Left ventricle myocardium superior (tissue), 1 donor: Measurements from ENCODE around the gene SFT2D1. TPM values are rescaled to one million over a fixed set of nuclear protein-coding genes. Genes with fewer than 3 reads are reported as not detected.
A peak's percentile ranks its signal among the peaks of the same experiment; 100 is the strongest.

Experiments used
- ATAC-seq: fragments of 200-7000 bp; cut with Tn5 transposase; one replicate; pipeline ENCODE4 v1.9.1; 2020; ENCODE audit warnings: mild to moderate bottlenecking, moderate library complexity
- DNase-seq: peaks from one replicate; pipeline ENCODE4 v3.0.0-alpha.2; 2020
- intact Hi-C: fragments of 100-400 bp; cut with micrococcal nuclease; formaldehyde crosslinking; loops from one replicate; pipeline ENCODE4 v1.11.0; 2022
- total RNA-seq: library from RNA; stranded (reverse); fragmentation: NEBNext Ultra II Directional; extraction: Animal tissue kit (Norgen Biotek cat#: 25700); gene quantifications from one replicate; pipeline ENCODE4 v1.2.1, GENCODE V29; 2021
- donor health status: DM: no; HTN: yes; CAD: no; lungs with severe emphysema.

Gene SFT2D1
- total RNA-seq, 1 donor from 2014 or later: 18.2 TPM

DNA sequence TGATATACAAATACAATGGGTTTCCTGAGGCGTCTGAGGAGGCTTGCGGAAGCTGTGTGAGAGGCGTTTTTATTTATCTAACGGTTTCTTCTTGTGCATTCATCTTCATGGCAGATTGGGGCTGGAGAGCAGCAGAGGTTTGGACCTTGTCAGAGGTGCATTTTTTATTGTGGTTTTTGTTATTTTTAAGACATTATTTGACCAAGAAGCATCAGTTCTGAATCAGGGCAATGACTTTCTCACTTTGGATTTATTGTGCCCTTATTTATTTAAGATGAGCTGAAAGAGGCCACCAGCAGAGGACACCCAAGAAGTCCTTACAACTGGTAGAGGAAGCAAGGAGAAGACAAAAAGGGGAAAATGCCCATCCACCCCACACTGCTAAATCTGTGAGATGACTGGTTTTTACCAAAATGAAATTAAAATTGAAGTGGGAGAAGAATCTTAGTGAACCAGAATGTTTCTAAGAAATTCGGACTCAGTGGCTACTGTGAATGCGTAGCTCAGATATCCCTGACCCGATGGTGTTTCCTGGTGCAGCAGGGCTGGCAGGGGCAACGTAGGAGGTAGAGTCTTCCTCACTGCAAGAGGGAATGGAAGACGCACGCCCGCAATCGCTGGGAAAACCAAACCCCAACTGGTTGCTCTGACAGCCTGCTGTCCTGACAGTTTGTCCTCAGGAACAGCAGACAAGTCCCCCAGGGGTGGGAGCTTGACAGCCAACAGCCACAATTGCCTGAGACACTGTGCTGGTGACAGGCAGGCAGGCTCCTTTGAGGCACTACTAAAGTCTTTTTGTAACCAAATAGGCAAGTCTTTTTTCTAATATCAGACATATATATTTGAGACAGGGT is 48.4 kb downstream of the SFT2D1 start:
- DNase-seq (no peak), ATAC-seq (no peak)
- intact Hi-C loops: no loop called here

DNA sequence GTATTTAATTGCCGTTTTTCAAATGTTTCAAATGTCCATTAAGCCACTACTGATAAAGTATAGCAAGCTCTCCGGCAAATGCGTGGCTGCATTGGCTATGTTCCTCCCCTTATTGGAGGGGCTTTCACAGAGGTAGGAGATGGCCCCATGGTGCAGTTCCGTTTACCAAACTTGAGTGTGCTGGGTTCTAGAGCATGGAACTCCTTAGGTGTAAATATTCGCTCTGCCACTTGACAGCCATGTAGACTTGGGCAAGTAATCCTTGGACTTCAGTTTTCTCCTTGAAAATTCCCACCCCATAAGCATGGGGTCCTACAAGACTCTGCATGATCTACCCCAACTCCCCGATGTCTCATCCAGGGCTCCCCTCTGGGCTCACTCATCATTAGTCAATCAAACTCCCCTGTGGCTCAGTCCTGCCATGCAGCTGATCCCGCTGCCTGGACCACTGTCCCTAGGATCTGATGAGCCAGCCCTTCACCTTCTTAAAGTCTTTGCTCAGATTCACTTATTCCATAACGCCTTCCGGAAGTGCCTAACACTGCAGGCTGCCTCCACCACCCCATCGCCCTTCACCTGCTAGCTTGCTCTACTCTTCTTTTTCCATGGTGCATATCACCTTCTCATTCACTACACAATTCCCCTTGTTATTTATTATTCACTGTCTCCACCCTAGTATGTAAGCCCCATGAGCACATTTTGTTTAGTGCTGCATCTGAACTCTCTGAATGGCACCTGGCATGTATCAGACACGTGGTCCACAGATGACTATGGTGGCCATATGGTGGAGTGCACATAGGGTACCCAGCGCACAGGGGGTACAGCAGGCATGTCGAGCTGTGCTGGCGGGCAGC is 52.9 kb downstream of the SFT2D1 start:
- ATAC-seq (no peak), DNase-seq (no peak)
- intact Hi-C loops: no loop called here

DNA sequence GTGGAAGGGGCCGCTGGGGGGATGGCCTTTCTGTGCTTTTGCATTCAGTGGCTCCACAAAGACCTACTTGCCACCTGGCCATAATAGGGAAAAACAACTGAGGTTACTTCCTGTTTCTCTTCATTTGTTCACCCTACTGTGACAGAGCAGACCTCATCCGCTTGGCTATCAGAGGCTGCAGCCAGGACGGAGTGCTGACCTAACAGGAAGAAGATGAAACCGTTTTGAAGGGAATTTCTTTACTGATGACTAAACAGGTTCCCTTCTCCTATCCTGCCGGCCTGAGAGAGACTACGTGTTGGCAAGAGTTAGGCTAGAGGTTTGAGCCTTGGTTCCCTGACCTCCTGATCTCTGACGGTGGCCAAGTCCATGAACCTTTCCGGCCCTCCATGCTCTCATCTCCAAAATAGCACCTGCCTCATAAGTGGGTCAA is 55.5 kb downstream of the SFT2D1 start:
- no peak for ATAC-seq
- no peak for DNase-seq
- intact Hi-C loops: no loop called here

DNA sequence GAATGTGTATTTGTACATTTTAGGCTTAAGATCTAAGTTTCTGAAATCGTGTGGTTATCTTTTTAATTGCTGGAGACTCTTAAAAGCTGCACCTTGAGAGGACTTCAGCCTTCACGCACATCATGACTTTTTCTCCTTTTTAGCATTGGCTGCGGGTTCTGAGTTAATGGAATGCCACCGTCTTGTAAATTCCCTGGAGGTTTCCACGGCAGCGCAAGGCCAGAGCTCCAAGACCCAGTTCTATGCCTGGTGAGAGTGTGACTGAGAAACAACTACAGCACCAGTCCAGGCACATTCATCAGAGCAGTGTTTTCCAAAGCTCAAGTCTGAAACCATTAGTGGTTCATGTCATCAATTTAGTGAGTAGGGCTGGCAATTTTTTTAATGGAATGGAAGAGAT is 57.1 kb downstream of the SFT2D1 start:
- DNase-seq (no peak), ATAC-seq (no peak)
- intact Hi-C loops: no loop called here

DNA sequence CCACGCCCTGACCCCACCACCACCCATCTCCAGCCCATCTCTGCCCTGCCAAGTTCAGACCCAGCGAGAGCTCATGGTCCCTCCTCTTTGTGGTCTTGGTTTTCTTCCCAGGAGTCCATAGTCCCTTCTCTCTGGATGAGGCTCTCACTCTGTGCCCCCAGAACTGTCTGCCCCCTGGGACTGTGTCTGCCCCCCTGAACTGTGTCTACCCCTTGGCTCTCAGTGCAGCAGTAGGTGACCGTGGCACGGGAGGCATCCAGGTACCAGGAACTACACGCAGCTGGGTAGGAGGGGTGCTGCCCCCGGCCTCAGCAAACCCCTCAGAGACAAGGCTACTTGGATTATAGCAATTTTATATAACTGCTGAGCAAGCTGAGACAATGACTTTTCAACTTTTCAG is 57.7 kb downstream of the SFT2D1 start:
- intact Hi-C loops: no loop called here
- no peak for ATAC-seq
- DNase-seq: no peak

DNA sequence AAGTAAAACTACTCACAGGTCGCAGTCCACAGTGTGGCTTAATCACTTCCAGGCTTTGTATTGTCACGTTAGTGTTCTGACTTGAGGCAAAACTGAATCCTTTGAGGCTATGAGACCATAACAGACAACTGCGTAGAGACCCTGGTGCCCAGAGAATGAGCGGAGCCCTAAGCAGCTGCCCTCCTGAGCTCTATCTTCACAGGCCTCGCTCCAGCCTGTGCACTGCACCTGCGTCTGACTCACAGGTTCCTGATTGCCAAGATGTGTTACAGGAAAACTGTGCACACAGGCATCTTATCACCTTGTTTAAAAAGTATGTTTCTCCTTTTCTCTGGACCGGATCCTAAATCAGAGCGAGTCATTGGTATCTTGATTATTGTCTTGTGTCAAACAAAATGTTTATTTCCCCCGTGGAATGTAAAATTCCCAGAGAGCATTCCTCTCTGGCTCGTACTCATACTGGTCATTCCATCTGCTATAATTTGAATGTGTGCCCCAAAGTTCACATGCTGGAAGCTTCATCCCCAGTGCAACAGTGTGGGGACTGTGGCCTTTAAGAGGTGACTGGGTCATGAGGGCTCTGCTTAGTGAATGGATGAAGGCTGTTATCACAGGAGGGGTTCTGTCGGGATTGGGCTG is 59.8 kb downstream of the SFT2D1 start:
- ATAC-seq: no peak

DNA sequence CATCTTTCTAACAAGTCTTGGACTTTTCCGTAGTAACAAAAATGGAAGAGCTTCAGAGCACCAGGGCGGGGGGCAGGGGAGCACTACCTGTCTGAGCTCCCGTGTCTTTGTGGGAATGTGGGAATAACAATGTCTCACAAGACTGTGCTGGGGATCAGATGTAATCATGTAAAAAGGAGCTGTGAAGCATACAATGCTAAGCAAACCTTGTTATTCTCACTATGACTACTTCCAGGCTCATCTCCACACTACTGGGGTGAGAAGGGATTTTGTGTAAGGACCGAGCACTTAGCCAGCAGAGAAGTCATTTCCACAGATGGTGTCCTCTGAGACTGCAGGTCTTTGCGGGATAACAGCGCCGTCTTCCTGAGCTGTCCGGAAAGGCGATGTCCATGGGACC is 61.2 kb downstream of the SFT2D1 start:
- DNase-seq: no peak
- no peak for ATAC-seq
- intact Hi-C loops: no loop called here

More for the DNA sequence above, 59.8 kb downstream of the SFT2D1 start:
- intact Hi-C loops: no loop called here
- no peak for DNase-seq

DNA sequence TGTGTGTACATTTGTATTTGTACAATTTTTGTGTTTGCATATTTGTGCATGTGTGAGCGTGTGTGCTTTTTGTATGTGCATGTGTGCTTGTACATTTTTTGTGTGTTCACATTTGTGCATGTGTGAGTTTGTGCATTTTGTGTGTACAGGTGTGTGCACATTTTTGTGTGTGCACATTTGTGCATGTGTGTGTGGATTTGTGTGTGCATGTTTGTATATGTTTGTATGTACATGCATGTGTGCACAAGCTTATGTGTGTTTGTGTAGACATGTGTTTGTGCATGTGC is 63.0 kb downstream of the SFT2D1 start:
- DNase-seq: no peak
- intact Hi-C loops: loop anchor here (5.0 kb wide), 1 partner anchor 123 kb away; no protein-coding TSS in a partner anchor
- ATAC-seq: no peak

DNA sequence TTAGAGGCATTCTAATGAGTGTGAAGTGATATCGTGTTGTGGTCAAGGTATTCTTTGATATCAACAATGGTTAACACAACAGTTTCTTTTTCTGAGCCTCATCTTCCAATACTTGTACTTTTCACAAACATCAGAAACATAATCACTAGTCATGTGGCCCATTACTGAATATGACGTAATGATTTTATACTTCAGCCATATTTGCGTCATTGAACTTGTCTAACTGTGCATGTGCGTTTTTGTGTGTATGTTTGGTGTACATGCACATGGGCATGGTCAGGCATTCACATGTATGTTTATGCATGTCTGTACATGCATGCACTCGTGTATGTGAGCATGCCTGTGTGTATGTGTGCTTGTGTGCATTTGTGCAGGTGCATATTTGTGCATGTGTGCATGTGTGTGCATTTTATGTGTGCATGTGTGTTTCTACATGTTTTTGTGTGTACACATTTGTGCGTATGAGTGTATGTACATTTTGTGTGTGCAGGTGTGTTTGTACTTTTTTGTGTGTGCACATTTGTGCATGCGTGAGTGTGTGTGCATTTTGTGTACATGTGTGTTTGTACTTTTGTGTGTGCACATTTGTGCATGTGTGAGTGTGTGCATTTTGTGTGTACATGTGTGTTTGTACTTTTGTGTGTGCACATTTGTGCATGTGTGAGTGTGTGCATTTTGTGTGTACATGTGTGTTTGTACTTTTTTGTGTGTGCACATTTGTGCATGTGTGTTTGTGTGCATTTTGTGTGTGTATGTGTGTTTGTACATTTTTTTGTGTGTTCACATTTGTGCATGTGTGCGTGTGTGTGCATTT is 63.6 kb downstream of the SFT2D1 start:
- intact Hi-C loops: loop anchor here (5.0 kb wide), 1 partner anchor 124 kb away; no protein-coding TSS in a partner anchor
- DNase-seq: no peak
- ATAC-seq: no peak

DNA sequence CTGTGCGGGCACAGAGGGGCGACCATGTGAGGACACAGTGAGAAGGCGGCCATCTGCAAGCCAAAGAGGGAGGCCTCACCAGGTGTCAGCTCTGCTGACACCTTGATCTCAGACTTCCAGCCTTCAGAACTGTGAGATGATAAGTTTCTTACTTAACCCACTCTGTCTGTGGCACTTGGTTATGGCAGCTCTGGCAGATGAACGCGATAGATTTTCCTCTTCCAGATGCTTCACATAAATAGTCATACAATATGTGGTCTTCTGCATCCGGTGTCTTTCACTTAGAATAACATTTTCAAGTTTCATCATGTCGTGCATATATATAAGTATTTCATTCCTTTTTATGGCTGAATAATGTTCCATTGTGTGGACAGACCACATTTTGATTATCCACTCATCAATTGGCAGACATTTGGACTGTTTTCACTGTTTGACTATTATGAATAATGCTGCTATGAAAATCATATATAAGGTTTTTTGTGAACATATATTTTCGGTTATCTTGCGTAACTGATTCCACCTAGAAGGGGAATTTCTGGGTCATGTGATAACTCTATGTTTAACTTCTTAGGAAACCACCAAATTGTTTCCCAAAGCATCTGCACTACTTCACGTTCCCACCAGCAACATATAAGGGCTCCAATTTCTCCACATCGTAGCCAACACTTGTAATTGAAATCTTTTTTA is 64.3 kb downstream of the SFT2D1 start:
- DNase-seq (no peak), ATAC-seq (no peak)
- intact Hi-C loops: loop anchor here (5.0 kb wide), 1 partner anchor 124 kb away; no protein-coding TSS in a partner anchor

DNA sequence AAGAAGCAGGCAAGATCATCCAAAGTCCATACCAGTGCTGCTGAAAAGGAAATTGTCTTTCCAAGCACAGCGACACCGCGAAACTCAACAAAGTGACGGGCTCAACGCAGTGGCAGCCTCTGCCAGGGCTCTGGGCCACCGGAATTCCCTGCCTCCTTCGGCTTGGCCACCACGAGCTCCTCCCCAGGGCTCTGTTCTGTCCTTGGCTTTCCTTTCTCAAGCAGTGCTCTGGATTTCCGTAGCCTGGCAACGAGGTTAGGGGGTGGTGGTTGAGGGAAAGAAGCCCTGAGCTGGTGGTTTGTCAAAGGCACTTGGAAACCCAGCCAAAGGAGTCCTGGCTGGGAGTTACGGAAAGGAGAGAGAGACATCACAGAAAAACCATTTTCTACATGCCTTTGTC is 65.3 kb downstream of the SFT2D1 start:
- no peak for ATAC-seq
- intact Hi-C loops: loop anchor here (5.0 kb wide), 1 partner anchor 125 kb away; no protein-coding TSS in a partner anchor
- no peak for DNase-seq

DNA sequence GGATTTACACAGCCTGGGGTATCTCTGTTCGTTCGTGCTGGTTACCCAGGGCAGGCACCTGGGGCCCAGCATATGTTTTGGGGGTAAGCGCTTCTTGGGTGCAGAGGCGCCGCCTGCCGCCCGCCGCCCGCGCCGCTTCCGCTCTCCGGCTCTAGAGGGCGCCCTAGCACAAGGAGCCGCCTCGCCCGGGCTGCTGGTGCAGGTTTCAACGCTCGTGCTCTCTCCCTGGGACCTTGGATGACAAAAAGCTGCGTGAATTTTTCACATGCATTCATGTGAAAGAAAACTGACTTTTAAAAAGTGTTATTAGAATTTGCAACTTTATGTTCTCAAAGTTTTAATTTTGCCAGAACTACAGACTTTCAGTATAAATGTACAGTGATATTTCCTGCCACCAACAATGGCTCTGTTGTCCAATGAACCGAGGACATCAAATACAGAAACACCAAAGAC is 66.6 kb downstream of the SFT2D1 start:
- DNase-seq (peak; percentile 85), ATAC-seq (peak; percentile 88)
- intact Hi-C loops: loop anchor here (5.0 kb wide), 1 partner anchor 127 kb away; no protein-coding TSS in a partner anchor

DNA sequence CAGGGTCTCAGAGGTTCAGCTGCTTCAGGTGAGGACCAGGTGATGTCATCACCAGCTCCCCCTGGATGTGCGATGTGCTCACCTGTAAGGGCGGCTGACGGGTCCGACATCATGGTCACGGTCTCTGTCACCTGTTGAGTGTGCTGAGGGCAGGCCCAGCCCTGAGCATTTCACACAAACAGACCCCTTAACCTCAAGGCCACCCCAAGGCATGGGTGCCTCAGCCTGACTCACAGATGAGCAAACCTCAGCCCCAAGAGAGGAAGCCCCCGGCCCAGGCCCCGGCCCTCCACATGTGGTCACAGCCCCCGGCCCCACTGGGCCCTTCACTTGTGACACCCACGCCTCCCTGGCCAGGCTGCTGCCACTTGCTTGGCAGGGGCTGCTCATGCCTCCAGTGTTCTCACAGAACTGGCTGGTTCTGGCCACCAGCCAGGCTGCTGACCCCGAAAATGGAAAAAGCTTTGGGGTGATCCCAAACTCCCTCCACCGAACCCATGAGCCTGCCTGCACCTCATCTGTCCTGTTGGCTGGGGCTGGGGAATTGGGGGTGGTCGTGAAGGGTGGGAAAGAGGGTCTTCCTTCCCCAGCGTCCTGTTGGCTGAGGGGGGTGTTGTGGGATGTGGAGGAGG is 67.5 kb downstream of the SFT2D1 start:
- no peak for DNase-seq
- no peak for ATAC-seq
- intact Hi-C loops: loop anchor here (5.0 kb wide), 1 partner anchor 127 kb away; no protein-coding TSS in a partner anchor

DNA sequence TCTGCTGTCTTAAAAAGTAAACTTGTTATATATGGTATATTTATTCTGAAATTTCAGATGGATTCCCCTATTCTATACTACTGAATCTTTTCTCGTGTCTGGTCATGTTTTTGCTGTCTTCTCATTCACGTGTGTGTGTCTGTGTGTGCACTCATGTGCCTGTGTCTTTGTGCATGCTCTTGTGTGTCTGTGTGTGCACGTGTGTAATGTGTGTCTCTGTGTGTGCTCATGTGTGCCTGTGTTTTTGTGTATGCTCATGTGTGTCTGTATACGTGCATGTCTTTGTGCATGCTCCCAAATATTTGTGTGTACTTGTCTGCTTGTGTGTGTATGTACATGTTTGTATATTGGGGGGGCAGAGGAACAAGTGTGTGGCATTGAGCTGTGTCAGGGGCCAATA is 68.2 kb downstream of the SFT2D1 start:
- intact Hi-C loops: no loop called here
- DNase-seq (no peak), ATAC-seq (no peak)

DNA sequence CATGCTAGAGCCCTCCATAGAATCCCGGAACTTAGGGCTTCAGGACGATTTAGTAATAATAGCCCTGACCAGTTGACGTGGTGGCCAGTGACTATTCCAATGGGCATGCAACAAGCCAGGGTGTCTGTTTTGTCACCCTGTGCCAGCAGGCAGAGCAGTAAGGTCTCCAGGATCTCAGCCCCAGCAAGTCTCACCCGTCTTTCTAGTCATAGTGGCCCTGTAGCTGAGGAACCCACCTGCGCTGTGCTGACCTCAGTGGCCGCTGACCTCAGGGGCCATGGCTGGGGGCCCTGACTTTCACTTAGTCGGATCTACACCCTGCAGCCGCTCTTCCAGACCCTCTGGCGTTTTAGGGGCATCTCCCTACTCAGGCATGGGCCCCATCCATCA is 71.0 kb downstream of the SFT2D1 start:
- ATAC-seq: no peak
- intact Hi-C loops: no loop called here
- DNase-seq: no peak

DNA sequence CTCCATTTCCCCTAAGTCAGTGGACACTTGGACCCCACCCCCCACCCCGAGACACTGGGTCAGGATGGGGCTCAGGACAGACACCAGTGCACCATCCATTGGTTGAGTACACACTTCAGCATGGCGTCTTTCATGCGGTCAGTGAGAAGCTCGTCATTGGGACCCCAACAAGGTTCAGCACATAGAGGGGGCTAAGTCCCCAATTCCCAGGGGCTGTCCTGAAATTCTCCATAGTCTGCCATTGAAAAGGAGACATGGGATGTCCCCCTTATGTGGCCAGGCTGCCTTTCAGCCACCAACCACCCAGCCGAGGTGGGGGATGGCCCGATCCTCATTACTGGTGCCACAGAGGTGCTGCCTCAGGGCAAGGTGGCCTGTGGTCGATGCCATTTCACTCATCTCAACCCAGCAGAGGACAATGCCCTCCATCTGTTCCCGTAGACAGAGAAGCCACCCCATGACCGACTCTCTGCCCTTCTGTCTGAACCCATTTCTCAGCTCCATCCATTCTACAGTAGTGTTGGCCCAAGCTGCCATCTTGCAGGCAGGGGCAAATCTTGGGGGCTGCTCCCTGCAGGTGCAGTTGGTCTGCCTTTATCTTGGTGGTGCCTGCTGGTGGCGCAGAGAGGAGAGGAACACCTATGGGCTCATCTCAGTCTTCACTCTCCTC is 71.5 kb downstream of the SFT2D1 start:
- intact Hi-C loops: no loop called here
- ATAC-seq (no peak), DNase-seq (no peak)
